Endothelial cell (in vitro differentiated cells): Measurements from ENCODE around the gene GLE1. TPM values are rescaled to one million over a fixed set of nuclear protein-coding genes. Genes with fewer than 3 reads are reported as not detected.

ENCODE experiments used
- DNase-seq: peaks from one replicate; pipeline ENCODE4 v3.0.0; 2021; ENCODE audit warnings: low spot score
- H3K27ac Mint-ChIP-seq: one replicate; pipeline ENCODE4 v1.8.0; 2021; ENCODE audit warnings: mixed read lengths, inconsistent platforms; ENCODE audit not compliant: unreplicated experiment
- H3K27me3 Mint-ChIP-seq: one replicate; pipeline ENCODE4 v1.8.0; 2021; ENCODE audit warnings: mild to moderate bottlenecking, moderate library complexity, mixed read lengths, inconsistent platforms; ENCODE audit not compliant: unreplicated experiment
- H3K36me3 Mint-ChIP-seq: one replicate; pipeline ENCODE4 v1.8.0; 2021; ENCODE audit warnings: mild to moderate bottlenecking, low read depth, mixed read lengths, inconsistent platforms; ENCODE audit not compliant: unreplicated experiment
- H3K4me1 Mint-ChIP-seq: one replicate; pipeline ENCODE4 v1.8.0; 2021; ENCODE audit warnings: mild to moderate bottlenecking, mixed read lengths, inconsistent platforms; ENCODE audit not compliant: unreplicated experiment
- H3K4me3 Mint-ChIP-seq: one replicate; pipeline ENCODE4 v1.8.0; 2021; ENCODE audit warnings: mild to moderate bottlenecking, mixed read lengths, inconsistent platforms; ENCODE audit not compliant: unreplicated experiment
- H3K9me3 Mint-ChIP-seq: one replicate; pipeline ENCODE4 v1.8.0; 2021; ENCODE audit warnings: mixed read lengths, inconsistent platforms; ENCODE audit not compliant: unreplicated experiment
- CTCF ChIP-seq: fragments of 200-600 bp; sonication (generic); IDR thresholded peaks from one replicate; pipeline ENCODE4 v1.5.0; 2021; ENCODE audit warnings: antibody characterized with exemption; ENCODE audit not compliant: unreplicated experiment
- total RNA-seq: library from RNA; stranded (reverse); fragmentation: NEBNext Ultra II Directional; extraction: Animal tissue kit (Norgen Biotek cat#: 25700); gene quantifications from one replicate; pipeline ENCODE4 v1.2.1, GENCODE V29; 2021; ENCODE audit not compliant: unreplicated experiment

The GLE1 gene
- total RNA-seq, 1 donor from 2014 or later = 17.5 TPM

GRCh38 chr9:128523199-128523925 is 18.8 kb downstream of the GLE1 start:
- H3K9me3 Mint-ChIP-seq = no peaks in the 10 kb centered on the region
- H3K4me1 Mint-ChIP-seq = peaks cover 14% of the 10 kb centered on the region
- peak overlapping the region; percentile 43 for H3K4me3 Mint-ChIP-seq
- H3K27ac Mint-ChIP-seq = peak overlapping the region; percentile 24
- peaks cover 36% of the 10 kb centered on the region for H3K36me3 Mint-ChIP-seq
- DNase-seq = no peak
- no peaks in the 10 kb centered on the region for H3K27me3 Mint-ChIP-seq
- TF ChIP-seq CTCF = no peak

DNA sequence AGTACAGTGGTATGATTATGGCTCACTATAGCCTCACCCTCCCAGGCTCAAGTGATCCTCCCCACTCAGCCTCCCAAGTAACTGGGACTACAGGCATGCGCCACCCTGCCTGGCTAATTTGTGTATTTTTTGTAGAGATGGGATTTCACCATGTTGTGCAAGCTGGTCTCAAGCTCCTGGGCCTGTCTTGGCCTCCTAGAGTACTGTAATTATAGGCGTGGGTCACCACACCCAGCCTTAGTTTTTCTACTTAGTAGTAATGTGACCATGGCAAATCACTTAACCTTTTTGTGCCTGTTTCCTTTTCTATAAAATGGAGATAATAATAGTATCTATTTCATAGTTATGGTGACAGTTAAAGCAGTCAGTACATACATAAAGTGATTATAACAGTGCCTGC is 22.2 kb downstream of the GLE1 start:
- H3K4me1 Mint-ChIP-seq = peaks cover 24% of the 10 kb centered on the region
- peaks cover 36% of the 10 kb centered on the region for H3K36me3 Mint-ChIP-seq
- H3K27ac Mint-ChIP-seq = no peak overlapping the region
- H3K27me3 Mint-ChIP-seq = no peaks in the 10 kb centered on the region
- H3K4me3 Mint-ChIP-seq = no peak overlapping the region
- no peak for DNase-seq
- TF ChIP-seq CTCF = no peak
- H3K9me3 Mint-ChIP-seq = no peaks in the 10 kb centered on the region

- Mint-ChIP-seq H3K9me3 (no peaks in the 10 kb centered on the region), H3K36me3 (peaks cover 33% of the 10 kb centered on the region)
Observed at GRCh38 chr9:128528445-128529160, 24.1 kb downstream of the GLE1 start.

GRCh38 chr9:128529191-128529590 is 24.7 kb downstream of the GLE1 start:
- peak overlapping the region; percentile 10 for H3K27ac Mint-ChIP-seq

More at GRCh38 chr9:128528445-128529160, 24.1 kb downstream of the GLE1 start:
- DNase-seq = no peak
- Mint-ChIP-seq H3K4me3 (no peak overlapping the region), H3K4me1 (peaks cover 11% of the 10 kb centered on the region), H3K27ac (no peak overlapping the region), H3K27me3 (no peaks in the 10 kb centered on the region)
- no peak for TF ChIP-seq CTCF

More at GRCh38 chr9:128529191-128529590, 24.7 kb downstream of the GLE1 start:
- Mint-ChIP-seq H3K36me3 (peaks cover 34% of the 10 kb centered on the region), H3K9me3 (no peaks in the 10 kb centered on the region), H3K27me3 (no peaks in the 10 kb centered on the region), H3K4me1 (peaks cover 11% of the 10 kb centered on the region), H3K4me3 (peak overlapping the region; percentile 8)
- DNase-seq = no peak
- TF ChIP-seq CTCF = no peak
